ENCODE results near the gene CLEC14A.

- TF ChIP-seq CTCF (IDR thresholded peaks at IDR 0.05) (no peak), POLR2AphosphoS5 (IDR thresholded peaks at IDR 0.05) (no peak), POLR2A (IDR thresholded peaks at IDR 0.05) (no peak)
Measured at GRCh38 chr14:38291681-38292467, 36.0 kb upstream of the CLEC14A start.

All from breast epithelium (tissue), 3 donors.